WTC11 (cell line): ENCODE data around the gene FHIT. TPM values are rescaled to one million over a fixed set of nuclear protein-coding genes. Genes with fewer than 3 reads are reported as not detected.

Experiments used
- ATAC-seq: fragments of 200-7000 bp; cut with Tn5 transposase; 2 replicates; pipeline ENCODE4 v1.10.0; 2021; ENCODE audit warnings: mild to moderate bottlenecking, moderate library complexity
- CTCF ChIA-PET: fragments of 300-600 bp; sonication (Branson Sonifier 250); formaldehyde crosslinking; loops from one replicate; lab custom pipeline; 2021; ENCODE audit warnings: antibody characterized with exemption; lab: Charles Lee
- POLR2A ChIA-PET: fragments of 350-600 bp; sonication (Branson Sonifier 250); formaldehyde crosslinking; loops from one replicate; lab custom pipeline; 2021; ENCODE audit warnings: antibody characterized with exemption; lab: Charles Lee
- DNase-seq: peaks from one replicate; pipeline ENCODE4 v3.0.0; 2021; ENCODE audit warnings: low spot score
- H3K27ac Mint-ChIP-seq: 2 replicates; pipeline ENCODE4 v1.8.0; 2021; ENCODE audit warnings: mixed read lengths
- H3K27me3 Mint-ChIP-seq: 2 replicates; pipeline ENCODE4 v1.8.0; 2021; ENCODE audit warnings: low read depth, mild to moderate bottlenecking, moderate library complexity, mixed read lengths
- H3K36me3 Mint-ChIP-seq: 2 replicates; pipeline ENCODE4 v1.8.0; 2021; ENCODE audit warnings: mixed read lengths
- H3K4me1 Mint-ChIP-seq: 2 replicates; pipeline ENCODE4 v1.8.0; 2022; ENCODE audit warnings: mixed read lengths
- H3K4me3 Mint-ChIP-seq: 2 replicates; pipeline ENCODE4 v1.8.0; 2021; ENCODE audit warnings: mild to moderate bottlenecking, moderate library complexity, mixed read lengths
- H3K9me3 Mint-ChIP-seq: 2 replicates; pipeline ENCODE4 v1.8.0; 2021; ENCODE audit warnings: mixed read lengths
- CBFB ChIP-seq: sonication (generic); formaldehyde crosslinking; IDR thresholded peaks from 2 replicates; pipeline ENCODE4 v1.8.1; 2022; ENCODE audit warnings: mild to moderate bottlenecking, low read depth, missing genetic modification reagents
- ESRRA ChIP-seq: sonication (generic); formaldehyde crosslinking; IDR thresholded peaks from 2 replicates; pipeline ENCODE4 v1.8.1; 2022; ENCODE audit warnings: mild to moderate bottlenecking, missing genetic modification reagents, borderline replicate concordance
- KAT7 ChIP-seq: sonication (generic); formaldehyde crosslinking; IDR thresholded peaks from 2 replicates; pipeline ENCODE4 v1.8.1; 2023; ENCODE audit warnings: missing genetic modification reagents, mild to moderate bottlenecking, borderline replicate concordance
- TCF7 ChIP-seq: sonication (generic); formaldehyde crosslinking; IDR thresholded peaks from 2 replicates; pipeline ENCODE4 v1.8.0; 2022; ENCODE audit warnings: mild to moderate bottlenecking, low read depth, missing genetic modification reagents, moderate library complexity
- TEAD1 ChIP-seq: sonication (generic); formaldehyde crosslinking; IDR thresholded peaks from 2 replicates; pipeline ENCODE4 v1.8.0; 2022; ENCODE audit warnings: mild to moderate bottlenecking, missing genetic modification reagents
- TEAD4 ChIP-seq: sonication (generic); formaldehyde crosslinking; IDR thresholded peaks from 2 replicates; pipeline ENCODE4 v1.8.0; 2022; ENCODE audit warnings: mild to moderate bottlenecking, missing genetic modification reagents
- TP53 ChIP-seq: sonication (generic); formaldehyde crosslinking; IDR thresholded peaks from 2 replicates; pipeline ENCODE4 v1.8.1; 2023; ENCODE audit warnings: mild to moderate bottlenecking, missing genetic modification reagents
- ZNF138 ChIP-seq: sonication (generic); formaldehyde crosslinking; conservative IDR thresholded peaks from 2 replicates; pipeline ENCODE4 v1.8.1; 2022; ENCODE audit warnings: mild to moderate bottlenecking, moderate library complexity, missing genetic modification reagents
- ZNF396 ChIP-seq: fragments of 250-450 bp; sonication (Bioruptor Pico); IDR thresholded peaks from 2 replicates; pipeline ENCODE4 v1.8.0; 2021; ENCODE audit warnings: mild to moderate bottlenecking, moderate library complexity, borderline replicate concordance
- total RNA-seq: library from RNA; stranded (reverse); gene quantifications from 3 replicates; pipeline ENCODE4 v1.2.3, GENCODE V29; 2021
- TF ChIP-seq, protein P1 (sequence below): sonication (generic); formaldehyde crosslinking; IDR thresholded peaks from 2 replicates; pipeline ENCODE4 v1.8.0; 2022; ENCODE audit warnings: mild to moderate bottlenecking, missing genetic modification reagents
- TF ChIP-seq, protein P2 (sequence below): sonication (generic); formaldehyde crosslinking; IDR thresholded peaks from 2 replicates; pipeline ENCODE4 v1.8.1; 2023; ENCODE audit warnings: mild to moderate bottlenecking, missing genetic modification reagents, borderline replicate concordance
- TF ChIP-seq, protein P3 (sequence below): sonication (generic); formaldehyde crosslinking; IDR thresholded peaks from 2 replicates; pipeline ENCODE4 v1.8.1; 2023; ENCODE audit warnings: mild to moderate bottlenecking, moderate library complexity, missing genetic modification reagents
- TF ChIP-seq, protein P4 (sequence below): fragments of 250-450 bp; sonication (Bioruptor Pico); IDR thresholded peaks from 2 replicates; pipeline ENCODE4 v2.1.2; 2022; ENCODE audit warnings: mild to moderate bottlenecking, moderate library complexity
- TF ChIP-seq, protein P5 (sequence below): sonication (generic); formaldehyde crosslinking; IDR thresholded peaks from 2 replicates; pipeline ENCODE4 v1.8.1; 2022; ENCODE audit warnings: low read depth, missing genetic modification reagents, borderline replicate concordance
- TF ChIP-seq, protein P6 (sequence below): sonication (generic); formaldehyde crosslinking; IDR thresholded peaks from 2 replicates; pipeline ENCODE4 v1.8.1; 2022; ENCODE audit warnings: missing genetic modification reagents, borderline replicate concordance
- TF ChIP-seq, protein P7 (sequence below): fragments of 250-450 bp; sonication (Bioruptor Pico); IDR thresholded peaks from 2 replicates; pipeline ENCODE4 v1.9.0; 2021; ENCODE audit warnings: mild to moderate bottlenecking
- TF ChIP-seq, protein P8 (sequence below): fragments of 250-450 bp; sonication (Bioruptor Pico); IDR thresholded peaks from 2 replicates; pipeline ENCODE4 v1.8.0; 2021; ENCODE audit warnings: mild to moderate bottlenecking

The FHIT gene
- total RNA-seq, 1 experiment from 2014 or later: 2.6 TPM

DNA sequence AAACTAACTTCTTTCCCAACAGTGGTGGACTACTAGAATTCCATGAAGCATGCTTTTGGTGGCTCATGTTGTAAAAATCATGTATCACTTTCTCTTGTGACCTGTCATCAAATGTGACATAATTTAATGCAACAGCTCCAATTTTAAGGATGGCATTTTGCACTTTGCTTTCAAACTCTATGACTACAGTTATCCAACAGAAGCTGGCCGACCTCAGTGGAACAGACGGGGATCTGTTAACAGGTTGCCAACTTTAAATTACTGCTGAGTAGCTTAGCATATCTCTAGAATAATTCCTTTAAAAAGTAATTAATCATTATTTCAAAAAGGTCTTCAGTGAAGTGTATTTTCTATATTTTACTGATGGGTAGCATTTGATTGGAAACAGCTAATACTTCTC, 907.4 kb downstream of the FHIT start:
- H3K27me3 Mint-ChIP-seq: no peaks in the 10 kb centered on the region
- H3K36me3 Mint-ChIP-seq: 0 out of 2 replicates have a peak, but pooled peaks cover 3% of the 10 kb centered on the region
- H3K4me1 Mint-ChIP-seq: peaks cover 5% of the 10 kb centered on the region
- no peak overlapping the region for H3K27ac Mint-ChIP-seq
- POLR2A ChIA-PET: interaction anchor here (1.0 kb wide), 1 partner anchor 22 kb away, joined by 4 read pairs; no protein-coding TSS in a partner anchor
- CTCF ChIA-PET: no interaction called here
- TF ChIP-seq KAT7 (CRISPR knock-in tag): no peak
- TF ChIP-seq ESRRA: no peak
- no peak for TF ChIP-seq ZNF396 (CRISPR knock-in tag)
- TF ChIP-seq, protein P1, sequence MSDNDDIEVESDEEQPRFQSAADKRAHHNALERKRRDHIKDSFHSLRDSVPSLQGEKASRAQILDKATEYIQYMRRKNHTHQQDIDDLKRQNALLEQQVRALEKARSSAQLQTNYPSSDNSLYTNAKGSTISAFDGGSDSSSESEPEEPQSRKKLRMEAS (CRISPR knock-in tag): no peak
- no peak for TF ChIP-seq TP53 (CRISPR knock-in tag)
- TF ChIP-seq, protein P2, sequence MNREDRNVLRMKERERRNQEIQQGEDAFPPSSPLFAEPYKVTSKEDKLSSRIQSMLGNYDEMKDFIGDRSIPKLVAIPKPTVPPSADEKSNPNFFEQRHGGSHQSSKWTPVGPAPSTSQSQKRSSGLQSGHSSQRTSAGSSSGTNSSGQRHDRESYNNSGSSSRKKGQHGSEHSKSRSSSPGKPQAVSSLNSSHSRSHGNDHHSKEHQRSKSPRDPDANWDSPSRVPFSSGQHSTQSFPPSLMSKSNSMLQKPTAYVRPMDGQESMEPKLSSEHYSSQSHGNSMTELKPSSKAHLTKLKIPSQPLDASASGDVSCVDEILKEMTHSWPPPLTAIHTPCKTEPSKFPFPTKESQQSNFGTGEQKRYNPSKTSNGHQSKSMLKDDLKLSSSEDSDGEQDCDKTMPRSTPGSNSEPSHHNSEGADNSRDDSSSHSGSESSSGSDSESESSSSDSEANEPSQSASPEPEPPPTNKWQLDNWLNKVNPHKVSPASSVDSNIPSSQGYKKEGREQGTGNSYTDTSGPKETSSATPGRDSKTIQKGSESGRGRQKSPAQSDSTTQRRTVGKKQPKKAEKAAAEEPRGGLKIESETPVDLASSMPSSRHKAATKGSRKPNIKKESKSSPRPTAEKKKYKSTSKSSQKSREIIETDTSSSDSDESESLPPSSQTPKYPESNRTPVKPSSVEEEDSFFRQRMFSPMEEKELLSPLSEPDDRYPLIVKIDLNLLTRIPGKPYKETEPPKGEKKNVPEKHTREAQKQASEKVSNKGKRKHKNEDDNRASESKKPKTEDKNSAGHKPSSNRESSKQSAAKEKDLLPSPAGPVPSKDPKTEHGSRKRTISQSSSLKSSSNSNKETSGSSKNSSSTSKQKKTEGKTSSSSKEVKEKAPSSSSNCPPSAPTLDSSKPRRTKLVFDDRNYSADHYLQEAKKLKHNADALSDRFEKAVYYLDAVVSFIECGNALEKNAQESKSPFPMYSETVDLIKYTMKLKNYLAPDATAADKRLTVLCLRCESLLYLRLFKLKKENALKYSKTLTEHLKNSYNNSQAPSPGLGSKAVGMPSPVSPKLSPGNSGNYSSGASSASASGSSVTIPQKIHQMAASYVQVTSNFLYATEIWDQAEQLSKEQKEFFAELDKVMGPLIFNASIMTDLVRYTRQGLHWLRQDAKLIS (CRISPR knock-in tag): no peak
- no peak for TF ChIP-seq TCF7 (CRISPR knock-in tag)
- TF ChIP-seq, protein P3, sequence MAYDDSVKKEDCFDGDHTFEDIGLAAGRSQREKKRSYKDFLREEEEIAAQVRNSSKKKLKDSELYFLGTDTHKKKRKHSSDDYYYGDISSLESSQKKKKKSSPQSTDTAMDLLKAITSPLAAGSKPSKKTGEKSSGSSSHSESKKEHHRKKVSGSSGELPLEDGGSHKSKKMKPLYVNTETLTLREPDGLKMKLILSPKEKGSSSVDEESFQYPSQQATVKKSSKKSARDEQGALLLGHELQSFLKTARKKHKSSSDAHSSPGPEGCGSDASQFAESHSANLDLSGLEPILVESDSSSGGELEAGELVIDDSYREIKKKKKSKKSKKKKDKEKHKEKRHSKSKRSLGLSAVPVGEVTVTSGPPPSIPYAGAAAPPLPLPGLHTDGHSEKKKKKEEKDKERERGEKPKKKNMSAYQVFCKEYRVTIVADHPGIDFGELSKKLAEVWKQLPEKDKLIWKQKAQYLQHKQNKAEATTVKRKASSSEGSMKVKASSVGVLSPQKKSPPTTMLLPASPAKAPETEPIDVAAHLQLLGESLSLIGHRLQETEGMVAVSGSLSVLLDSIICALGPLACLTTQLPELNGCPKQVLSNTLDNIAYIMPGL: no peak
- no peak for TF ChIP-seq CBFB (CRISPR knock-in tag)
- TF ChIP-seq, protein P4, sequence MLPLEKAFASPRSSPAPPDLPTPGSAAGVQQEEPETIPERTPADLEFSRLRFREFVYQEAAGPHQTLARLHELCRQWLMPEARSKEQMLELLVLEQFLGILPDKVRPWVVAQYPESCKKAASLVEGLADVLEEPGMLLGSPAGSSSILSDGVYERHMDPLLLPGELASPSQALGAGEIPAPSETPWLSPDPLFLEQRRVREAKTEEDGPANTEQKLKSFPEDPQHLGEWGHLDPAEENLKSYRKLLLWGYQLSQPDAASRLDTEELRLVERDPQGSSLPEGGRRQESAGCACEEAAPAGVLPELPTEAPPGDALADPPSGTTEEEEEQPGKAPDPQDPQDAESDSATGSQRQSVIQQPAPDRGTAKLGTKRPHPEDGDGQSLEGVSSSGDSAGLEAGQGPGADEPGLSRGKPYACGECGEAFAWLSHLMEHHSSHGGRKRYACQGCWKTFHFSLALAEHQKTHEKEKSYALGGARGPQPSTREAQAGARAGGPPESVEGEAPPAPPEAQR (CRISPR knock-in tag): no peak
- ATAC-seq (no peak), DNase-seq (no peak)
- peaks cover 8% of the 10 kb centered on the region for H3K9me3 Mint-ChIP-seq
- H3K4me3 Mint-ChIP-seq: no peak overlapping the region

DNA sequence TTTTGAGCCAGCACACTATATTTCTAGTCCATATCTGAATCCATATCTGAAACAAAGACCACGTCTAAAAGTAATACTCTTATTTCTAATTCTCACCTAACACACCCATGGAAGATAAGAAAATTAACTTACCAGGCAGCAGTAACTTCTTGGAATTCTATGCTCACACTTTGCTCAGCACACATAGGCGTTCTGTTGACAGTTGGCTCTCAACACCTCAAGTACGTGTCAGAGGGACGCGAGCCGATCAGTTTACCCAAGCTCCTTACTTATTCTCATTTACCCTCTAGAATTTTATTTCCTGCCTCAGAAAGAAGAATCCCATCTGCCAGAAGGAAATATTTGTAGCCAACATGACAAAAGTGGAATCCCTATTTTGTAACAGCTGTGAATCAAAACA, 911.9 kb downstream of the FHIT start:
- Mint-ChIP-seq H3K27me3 (no peaks in the 10 kb centered on the region), H3K4me3 (no peak overlapping the region), H3K9me3 (no peaks in the 10 kb centered on the region), H3K4me1 (no peaks in the 10 kb centered on the region)
- no peak for ATAC-seq
- ChIA-PET CTCF (no interaction called here), POLR2A (no interaction called here)
- no peak for DNase-seq
- TF ChIP-seq, protein P5, sequence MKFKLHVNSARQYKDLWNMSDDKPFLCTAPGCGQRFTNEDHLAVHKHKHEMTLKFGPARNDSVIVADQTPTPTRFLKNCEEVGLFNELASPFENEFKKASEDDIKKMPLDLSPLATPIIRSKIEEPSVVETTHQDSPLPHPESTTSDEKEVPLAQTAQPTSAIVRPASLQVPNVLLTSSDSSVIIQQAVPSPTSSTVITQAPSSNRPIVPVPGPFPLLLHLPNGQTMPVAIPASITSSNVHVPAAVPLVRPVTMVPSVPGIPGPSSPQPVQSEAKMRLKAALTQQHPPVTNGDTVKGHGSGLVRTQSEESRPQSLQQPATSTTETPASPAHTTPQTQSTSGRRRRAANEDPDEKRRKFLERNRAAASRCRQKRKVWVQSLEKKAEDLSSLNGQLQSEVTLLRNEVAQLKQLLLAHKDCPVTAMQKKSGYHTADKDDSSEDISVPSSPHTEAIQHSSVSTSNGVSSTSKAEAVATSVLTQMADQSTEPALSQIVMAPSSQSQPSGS (CRISPR knock-in tag): no peak
- TF ChIP-seq, protein P6, sequence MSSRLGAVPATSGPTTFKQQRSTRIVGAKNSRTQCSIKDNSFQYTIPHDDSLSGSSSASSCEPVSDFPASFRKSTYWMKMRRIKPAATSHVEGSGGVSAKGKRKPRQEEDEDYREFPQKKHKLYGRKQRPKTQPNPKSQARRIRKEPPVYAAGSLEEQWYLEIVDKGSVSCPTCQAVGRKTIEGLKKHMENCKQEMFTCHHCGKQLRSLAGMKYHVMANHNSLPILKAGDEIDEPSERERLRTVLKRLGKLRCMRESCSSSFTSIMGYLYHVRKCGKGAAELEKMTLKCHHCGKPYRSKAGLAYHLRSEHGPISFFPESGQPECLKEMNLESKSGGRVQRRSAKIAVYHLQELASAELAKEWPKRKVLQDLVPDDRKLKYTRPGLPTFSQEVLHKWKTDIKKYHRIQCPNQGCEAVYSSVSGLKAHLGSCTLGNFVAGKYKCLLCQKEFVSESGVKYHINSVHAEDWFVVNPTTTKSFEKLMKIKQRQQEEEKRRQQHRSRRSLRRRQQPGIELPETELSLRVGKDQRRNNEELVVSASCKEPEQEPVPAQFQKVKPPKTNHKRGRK: no peak
- no peak for TF ChIP-seq TEAD1 (CRISPR knock-in tag)
- TF ChIP-seq TEAD4 (CRISPR knock-in tag): no peak
- TF ChIP-seq, protein P7, sequence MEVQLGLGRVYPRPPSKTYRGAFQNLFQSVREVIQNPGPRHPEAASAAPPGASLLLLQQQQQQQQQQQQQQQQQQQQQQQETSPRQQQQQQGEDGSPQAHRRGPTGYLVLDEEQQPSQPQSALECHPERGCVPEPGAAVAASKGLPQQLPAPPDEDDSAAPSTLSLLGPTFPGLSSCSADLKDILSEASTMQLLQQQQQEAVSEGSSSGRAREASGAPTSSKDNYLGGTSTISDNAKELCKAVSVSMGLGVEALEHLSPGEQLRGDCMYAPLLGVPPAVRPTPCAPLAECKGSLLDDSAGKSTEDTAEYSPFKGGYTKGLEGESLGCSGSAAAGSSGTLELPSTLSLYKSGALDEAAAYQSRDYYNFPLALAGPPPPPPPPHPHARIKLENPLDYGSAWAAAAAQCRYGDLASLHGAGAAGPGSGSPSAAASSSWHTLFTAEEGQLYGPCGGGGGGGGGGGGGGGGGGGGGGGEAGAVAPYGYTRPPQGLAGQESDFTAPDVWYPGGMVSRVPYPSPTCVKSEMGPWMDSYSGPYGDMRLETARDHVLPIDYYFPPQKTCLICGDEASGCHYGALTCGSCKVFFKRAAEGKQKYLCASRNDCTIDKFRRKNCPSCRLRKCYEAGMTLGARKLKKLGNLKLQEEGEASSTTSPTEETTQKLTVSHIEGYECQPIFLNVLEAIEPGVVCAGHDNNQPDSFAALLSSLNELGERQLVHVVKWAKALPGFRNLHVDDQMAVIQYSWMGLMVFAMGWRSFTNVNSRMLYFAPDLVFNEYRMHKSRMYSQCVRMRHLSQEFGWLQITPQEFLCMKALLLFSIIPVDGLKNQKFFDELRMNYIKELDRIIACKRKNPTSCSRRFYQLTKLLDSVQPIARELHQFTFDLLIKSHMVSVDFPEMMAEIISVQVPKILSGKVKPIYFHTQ (CRISPR knock-in tag): no peak
- TF ChIP-seq, protein P8, sequence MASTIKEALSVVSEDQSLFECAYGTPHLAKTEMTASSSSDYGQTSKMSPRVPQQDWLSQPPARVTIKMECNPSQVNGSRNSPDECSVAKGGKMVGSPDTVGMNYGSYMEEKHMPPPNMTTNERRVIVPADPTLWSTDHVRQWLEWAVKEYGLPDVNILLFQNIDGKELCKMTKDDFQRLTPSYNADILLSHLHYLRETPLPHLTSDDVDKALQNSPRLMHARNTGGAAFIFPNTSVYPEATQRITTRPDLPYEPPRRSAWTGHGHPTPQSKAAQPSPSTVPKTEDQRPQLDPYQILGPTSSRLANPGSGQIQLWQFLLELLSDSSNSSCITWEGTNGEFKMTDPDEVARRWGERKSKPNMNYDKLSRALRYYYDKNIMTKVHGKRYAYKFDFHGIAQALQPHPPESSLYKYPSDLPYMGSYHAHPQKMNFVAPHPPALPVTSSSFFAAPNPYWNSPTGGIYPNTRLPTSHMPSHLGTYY (CRISPR knock-in tag): no peak
- no peak for TF ChIP-seq ZNF138 (CRISPR knock-in tag)
- TF ChIP-seq, all 79 proteins: peak for 0
- no peaks in the 10 kb centered on the region for H3K36me3 Mint-ChIP-seq
- no peak overlapping the region for H3K27ac Mint-ChIP-seq
